T follicular helper cell (primary cell): Measurements from ENCODE around the gene SLC35F1.

Experiments
- DNase-seq: peaks from one replicate; pipeline ENCODE4 v3.0.0-alpha.2; 2020; ENCODE audit warnings: low read depth

The SLC35F1 gene

DNA sequence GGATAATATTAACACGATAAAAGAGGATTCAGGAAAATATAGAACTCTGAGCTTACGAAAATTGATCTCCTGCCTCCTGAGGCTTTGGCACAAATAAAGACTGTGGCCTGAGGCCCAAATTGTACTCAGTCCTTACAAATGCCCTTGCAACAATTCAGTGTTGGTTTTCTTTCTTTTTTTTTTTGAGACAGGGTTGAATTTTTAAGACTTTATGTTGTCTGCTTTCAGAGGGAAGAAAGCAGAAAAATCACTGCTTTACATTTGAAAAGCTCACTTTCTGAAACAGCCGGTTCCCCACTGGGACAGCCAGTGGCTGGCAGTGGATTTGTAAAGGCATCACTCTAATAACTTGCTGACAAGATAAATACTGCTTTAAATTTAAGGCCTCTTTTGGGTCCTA lies 290.5 kb downstream of the SLC35F1 start:
- no peak for DNase-seq

DNA sequence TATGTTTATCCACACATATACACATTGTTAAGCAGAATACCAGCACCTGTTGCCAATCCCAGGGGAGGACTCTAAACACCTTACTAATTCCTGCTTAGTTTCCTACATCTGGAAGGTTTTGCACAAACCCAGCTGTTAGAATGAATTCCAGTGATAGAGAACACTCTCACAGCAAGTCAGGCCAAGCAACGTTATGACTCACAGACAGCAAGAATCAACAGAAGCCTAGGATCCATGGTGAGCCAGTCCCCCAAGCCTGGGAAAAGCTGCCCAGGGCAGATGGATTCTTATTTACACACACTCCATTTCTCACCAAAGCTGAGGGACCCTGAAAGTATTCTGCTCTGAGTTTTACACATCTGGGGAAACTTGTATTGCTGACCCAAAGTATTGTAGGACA lies 291.7 kb downstream of the SLC35F1 start:
- no peak for DNase-seq

DNA sequence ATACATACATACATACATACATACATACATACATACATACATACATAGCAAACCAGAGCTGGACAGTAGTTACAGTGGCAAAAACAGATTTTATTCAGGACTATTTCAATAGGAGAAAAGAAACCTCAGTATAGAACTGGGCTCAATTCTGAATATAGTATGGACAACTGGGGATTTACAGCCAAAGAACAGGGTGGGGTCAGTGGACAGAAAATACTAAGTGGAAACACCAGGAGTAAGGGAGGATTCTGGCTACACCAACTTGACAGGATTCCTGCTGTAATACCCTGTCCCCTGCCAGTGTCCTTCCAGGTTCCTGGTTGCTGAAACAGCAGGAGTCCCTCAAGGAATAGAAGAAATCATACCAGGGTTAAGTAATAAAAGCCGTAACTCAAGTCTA lies 293.1 kb downstream of the SLC35F1 start:
- no peak for DNase-seq

DNA sequence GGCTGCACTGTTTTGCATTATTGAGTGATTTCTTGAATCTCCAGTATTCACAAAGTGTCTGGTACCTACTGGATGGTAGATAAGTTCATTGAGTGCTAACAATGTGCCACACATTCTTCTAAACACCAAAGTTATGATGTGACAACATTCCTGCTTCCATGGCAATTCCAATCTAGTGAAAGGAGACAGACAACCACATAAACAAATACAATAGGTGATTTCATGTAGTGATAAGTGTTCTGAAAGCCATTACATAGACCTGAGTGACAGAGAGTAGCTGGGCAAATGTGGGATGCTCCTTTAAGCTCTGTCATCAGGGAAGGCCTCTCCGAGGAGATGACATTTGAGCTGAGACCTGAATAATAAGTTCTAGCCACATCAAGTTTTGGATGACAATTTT lies 295.5 kb downstream of the SLC35F1 start:
- DNase-seq, result no peak

DNA sequence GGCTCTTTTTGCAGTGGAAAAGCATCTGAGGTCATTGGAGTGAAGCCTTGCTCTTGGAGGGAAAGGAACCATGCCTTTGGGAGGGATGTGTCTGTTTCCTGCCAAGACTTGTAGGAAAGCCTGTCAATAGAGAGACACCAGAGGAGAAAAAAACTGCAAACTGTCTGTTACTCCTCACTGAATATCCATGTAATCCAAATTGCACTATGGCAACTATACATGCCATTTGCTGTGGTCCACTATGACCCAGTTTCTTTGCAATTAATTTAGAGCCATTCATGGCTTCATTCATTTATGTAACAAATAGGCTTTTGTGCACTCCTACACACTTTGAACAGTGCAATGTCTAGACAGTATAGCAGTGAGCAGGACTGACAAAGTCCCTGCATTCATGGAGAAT lies 296.5 kb downstream of the SLC35F1 start:
- no peak for DNase-seq

DNA sequence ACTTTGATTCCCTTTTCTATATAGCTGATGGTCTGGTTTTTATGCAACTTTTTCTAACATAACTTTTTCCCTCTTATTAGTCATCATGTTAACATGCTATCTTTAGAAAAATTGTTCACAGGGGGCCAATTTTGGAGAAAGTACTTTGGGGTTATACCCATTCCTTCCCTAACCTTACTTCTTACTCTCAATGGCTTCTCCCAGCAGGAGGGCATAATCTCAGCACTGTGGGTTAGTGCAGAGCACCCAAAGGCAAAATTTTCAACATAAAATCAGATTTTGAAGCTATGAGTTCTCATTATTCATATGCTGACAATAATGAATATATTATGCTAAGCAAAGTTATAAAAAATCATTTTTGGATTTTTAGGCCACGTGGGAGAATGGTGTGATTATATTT lies 299.2 kb downstream of the SLC35F1 start:
- no peak for DNase-seq

DNA sequence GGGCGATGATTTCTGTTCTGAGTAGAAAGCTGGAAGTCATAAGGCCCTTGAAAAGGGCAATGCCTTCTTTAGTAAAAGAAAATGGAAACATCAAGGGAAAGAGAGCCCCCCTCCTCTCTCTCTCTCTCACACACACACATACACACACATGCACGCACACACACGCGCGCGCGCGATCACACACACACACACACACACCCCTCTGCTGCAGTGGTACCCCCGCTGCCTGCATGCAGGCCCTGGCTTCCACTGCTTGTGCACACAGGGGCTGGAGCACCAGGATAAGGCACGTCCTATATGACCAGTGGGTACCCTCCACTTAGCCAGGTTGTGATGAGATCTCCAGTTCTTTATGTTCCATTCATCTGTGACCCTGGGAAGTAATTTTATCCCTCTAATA lies 300.9 kb downstream of the SLC35F1 start:
- no peak for DNase-seq

DNA sequence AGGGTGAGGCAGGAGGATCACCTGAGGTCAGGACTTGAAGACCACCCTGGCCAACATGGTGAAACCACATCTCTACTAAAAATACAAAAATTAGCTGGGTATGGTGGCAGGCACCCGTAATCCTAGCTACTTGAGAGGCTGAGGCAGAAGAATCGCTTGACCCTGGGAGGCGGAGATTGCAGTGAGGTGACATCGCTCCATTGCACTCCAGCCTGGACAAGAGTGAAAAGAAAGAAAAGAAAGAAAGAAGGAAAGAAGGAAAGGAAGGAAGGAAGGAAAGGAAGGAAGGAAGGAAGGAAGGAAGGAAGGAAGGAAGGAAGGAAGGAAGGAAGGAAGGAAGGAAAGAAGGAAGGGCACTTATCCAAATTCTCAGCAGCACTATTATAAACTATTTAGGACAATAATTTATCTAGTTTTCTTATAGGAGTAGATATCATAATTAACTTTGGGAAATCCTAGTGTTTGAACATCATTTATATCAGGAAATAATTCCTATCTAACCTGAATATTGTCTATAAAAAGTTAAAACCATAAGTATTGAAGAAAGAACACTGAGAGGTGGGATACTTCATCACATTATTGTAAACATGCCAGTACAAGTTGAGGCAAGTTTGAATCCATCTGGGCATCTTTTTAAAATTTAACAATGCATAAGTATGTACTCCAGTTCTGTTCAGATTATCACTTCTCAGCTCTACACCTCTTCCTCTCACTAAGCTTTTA lies 305.5 kb downstream of the SLC35F1 start:
- no peak for DNase-seq

DNA sequence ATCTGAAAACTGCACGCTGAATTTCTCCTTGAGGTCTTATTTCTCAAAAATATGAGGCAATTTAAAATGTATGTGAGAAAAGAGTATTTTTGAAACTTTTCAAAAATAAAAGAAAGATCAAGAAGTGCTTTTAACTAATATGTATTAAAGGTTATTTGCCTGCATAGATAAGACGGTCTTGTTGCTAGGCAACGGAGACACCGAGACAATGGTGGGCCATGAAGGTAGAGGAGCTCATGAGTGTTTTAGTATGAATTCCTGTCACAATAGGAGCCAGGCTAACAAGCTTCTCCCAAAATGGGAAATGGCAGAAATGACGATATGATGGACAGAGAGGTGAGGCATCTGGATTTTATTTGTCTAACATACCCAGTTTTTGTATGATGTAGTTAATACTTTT lies 308.2 kb downstream of the SLC35F1 start:
- no peak for DNase-seq

DNA sequence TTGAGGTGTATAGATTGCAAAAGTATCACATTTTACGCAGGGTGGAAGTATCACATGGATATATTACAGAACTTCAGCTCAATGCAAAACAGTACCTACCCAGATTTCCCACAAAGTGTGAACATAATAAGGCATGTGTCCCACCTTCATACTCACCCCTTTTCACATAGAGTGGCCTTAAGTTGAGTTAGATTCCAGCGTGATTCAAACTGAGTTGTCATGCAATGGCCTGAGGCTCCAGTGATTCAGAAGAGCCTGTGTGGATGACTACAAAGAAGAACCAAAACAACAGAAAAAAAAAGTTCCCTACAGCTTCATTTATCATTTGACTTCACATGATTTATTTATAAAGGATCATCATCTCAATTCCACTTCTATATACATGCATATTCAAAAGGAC lies 309.7 kb downstream of the SLC35F1 start:
- DNase-seq, result no peak

DNA sequence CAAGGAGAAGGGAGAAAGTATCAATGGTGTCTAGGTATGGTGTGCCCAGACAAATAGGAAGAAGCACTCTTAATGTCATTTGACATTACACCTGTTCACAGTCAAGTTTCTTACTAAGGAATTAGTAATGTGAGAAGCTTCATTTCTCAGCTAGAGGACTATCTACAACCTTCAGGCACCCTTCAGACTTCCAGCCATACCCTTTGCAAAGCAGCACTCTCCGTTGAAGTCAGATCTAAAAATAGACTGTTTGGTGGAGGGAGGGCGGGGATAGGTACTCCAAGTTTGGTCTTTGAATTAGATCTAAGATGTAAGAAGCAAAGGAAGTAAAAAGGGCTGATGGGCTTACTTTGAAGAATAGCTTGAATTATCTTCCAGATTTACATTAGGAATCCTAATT lies 311.1 kb downstream of the SLC35F1 start:
- no peak for DNase-seq

DNA sequence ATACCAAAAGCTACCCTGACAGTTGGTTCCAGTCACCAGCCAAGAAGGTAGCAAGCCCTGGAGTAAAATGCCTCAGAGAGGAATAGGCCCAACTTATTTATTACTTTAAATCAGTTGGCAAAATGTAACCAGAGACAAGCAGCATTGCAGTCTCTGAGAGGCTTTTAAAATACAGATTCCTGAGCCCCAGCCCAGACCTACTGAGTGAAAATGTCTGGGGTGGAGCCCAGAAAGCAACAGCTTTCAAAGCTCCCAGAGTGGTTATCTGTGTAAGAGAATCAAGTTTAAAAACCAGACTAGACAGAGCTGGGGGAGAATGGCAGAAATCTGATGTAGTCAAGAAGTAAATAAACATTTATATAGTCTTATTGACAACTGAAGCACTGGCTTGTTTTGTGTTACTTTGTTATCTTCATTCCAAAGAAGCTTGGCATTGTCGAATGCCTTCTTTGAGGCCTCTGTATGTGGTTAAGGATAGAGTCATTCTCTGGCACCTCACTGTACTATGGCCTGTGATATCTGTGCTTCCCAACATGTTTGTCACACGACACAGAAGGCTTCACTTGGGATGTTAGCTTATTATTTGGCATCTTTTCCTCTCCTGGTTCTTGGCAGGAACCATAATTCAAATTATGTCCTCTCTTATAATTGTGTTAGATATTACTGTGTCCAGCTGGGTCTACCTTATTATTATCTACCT lies 313.5 kb downstream of the SLC35F1 start:
- no peak for DNase-seq

DNA sequence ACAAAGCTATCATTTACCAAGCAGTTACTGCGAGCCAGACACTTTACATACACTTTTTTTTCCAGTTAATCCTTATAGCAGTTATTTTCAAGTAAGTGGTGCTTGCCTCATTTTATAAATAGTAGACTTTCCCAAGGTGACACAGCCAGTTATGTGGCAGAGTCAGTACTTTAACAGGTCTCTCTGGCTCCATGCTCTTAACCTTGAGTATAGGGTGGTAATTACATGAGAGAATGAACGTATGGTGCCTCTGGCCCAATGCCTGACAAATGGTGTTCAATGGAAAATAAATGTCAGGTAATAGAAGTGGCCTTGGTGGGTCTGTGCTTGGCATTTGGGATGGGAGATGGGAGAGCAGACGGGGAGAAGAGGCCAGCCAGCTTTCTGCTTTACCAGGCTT lies 316.3 kb downstream of the SLC35F1 start:
- no peak for DNase-seq

DNA sequence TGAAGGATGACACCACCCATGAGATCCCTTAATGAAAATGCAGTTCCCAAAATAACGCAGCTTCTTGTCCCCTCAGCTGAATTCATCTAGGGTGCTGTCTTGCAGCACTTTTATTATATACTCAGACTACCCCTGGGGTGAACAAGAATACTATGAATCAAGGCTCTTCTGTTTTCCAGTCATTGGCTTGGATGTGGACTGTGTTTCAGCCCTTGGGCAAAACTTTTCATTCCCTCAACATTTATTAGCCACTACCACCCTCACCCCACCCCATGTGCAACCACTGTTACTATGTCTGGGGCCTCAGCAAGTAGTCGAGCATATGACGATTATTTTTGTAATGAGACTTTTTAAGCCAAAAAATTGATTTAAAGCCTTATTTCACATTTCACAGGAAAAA lies 321.8 kb downstream of the SLC35F1 start:
- no peak for DNase-seq

DNA sequence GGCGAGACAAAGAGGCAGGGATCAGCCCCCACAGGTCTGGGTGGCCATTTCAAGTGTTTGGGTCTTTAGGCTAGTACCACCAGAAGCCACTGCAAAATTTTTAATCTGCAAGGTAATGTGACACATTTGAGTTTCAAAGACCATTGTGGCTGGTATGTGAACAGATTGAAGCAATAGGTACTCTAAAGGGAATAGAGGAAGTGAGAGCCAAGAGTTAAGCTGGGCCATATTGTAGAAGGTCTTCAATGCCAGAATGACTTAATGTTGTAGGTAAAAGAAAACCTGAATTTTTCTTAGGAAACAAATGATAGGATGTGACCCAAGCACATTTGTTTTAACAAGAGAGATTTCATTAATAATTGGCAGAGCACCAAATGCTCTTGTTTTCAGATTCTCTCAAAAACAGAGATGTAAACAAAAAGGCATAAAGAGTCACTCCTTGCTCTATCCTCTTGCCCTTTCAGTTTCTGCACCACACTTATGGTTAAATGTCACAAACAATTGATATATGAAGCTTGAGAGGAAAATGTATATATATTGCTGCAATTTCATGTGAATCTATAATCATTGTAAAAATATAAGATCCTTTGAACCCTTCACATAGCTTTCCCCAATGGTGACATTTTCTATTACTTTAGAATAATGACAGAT lies 333.9 kb downstream of the SLC35F1 start:
- no peak for DNase-seq

DNA sequence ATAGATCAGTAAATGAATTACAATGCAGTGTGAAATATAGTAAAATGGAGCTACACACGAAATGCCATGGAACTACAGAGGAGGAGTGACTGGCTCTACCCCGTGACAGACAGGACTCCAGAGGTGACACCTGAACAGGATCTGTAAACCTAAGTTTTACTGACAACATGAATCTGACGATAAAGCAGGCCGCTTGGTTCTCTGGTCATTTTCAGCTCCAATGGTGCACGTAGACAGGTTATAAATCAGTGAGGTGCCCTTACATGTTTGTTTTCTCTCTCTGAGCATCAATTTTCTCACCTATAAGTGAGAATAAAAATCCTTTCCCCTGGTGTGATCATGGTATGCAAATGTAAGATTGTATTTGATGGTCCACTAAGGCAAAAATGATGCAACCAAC lies 339.3 kb downstream of the SLC35F1 start:
- DNase-seq, result no peak

DNA sequence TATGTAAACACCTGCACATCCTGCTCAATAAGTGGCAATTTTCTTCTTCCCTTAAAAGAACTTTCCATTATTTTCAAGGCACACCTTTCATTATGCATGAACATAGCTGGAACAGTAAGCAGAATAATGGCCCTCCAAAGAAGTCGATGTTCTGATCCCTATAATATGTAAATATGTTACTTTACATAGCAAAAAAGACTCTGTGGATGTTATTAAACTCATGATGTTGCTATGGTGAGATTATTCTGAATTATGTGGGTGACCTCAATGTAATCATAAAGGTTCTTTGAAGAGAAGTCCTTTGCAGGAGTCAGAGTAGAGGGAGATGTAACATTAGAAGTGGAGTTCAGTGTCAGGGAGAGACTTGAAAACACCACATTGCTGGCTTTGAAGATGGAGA lies 341.1 kb downstream of the SLC35F1 start:
- no peak for DNase-seq

DNA sequence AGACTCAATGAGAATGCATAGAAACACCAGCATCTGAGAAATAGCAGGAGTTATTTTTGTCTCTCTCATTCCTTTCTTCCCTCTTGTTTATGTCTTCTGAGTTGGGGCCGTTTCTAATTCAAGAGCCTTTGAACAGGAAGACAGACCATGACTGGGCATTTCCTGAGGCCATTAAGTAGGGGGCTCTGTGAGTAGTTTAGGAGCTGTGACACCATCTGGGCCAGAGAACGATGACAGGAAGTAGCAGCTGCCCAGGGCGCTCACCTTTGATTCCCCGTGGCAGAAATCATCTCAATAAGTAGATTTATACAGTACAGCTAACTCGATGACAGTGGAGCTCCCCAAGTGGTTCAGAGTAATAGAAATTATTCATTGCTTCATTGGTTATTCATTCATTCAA lies 342.6 kb downstream of the SLC35F1 start:
- DNase-seq, result no peak

DNA sequence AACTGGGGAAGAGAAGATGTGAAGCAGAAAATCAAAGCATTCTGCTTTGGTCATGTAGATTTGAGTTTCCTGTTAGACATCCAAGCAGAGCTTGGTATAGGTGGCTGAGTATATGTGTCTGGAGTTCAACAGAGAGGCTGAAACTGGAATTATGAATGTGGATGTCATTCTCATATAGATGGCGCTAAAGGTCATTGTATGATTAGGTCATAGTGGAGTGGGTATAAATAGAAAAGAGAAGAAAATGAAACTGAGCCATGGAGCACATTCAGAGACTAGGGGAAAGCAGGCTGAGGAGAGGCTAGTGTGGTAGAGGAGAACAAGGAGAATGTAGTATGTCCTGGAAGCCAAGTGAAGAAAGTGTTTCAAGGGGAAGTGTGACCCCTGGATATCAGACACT lies 345.4 kb downstream of the SLC35F1 start:
- no peak for DNase-seq

DNA sequence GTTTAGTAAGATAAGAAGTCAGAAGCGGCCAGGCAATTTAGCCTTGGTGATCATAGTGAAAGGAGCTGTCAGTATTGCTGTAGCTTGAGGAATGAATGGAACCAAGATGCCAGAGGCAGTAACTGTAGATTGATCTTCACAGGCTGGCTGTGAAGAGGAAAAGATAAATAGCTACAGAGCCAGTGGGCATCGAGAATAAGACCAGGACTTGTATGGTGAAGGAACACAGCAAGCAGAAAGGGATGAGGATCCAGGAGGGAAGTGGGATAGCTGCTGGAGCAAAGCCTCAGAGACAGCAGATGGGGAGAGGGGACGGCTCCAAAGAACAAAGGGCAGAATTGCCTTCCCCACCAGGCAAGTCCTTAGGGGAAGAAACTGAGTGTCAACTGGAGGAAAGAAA lies 346.7 kb downstream of the SLC35F1 start:
- no peak for DNase-seq

DNA sequence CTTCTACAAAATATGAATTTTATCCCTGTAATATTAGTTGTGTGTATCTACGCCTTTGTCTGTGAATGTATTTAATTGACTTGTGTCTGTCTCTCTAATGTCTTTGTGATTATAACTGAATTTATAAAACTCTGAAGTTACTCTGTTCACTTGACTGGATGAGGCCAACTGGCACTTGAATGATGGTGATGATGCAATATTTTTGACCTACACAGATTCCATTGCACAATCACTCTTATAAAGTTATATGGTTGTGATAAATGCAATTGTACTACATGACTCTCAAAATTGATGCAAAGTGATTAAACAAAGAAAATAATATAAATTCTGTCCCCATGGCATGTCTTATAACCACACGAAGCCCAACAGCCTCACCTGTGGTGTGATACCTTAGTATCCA lies 353.8 kb downstream of the SLC35F1 start:
- no peak for DNase-seq

DNA sequence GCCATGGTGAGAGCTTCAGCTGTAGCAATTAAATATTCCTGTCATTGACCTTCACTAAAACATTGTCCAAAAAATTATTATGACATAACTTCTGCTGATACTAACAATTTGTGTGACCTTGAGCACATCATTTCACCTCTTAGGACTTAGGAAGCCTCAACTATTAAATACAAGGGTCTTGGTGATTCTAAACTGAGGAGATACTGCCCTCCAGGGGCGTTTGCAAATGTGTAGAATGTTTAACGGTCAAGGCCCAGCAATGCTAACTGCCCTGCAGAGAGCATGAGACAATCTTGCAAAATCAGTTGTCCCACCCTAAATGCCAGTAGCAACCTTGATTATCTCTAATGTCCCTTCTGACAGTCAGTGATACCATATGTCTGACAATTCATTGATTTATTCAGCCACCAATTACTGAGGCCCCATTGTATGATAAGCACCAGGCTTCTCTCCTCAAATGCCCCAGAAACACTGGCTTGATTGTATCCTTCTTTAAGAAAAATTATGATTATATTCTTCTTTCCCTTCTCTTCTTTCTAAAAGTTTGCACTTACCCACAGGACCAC lies 356.9 kb downstream of the SLC35F1 start:
- DNase-seq, result no peak

DNA sequence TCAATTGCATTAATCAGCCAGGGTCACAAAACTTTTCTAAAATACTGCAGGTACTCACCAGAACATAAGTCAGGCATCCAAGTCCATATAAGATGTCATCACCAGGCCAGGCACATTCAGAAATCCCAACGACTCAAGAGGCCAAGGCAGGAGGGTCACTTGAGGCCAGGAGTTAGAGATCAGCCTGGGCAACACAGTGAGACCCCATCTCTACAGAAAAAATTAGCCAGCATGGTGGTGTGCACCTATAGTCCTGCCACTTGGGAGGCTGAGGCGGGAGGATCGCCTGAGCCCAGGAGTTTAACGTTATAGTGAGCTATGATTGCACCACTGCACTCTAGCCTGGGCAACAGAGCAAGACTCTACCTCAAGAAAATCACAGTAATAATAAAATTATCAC lies 362.6 kb downstream of the SLC35F1 start:
- no peak for DNase-seq
